Nephron (organoid): Measurements from ENCODE around the gene PRPF19.

ENCODE experiments used
- H3K27ac Mint-ChIP-seq, 3 experiments: 2 replicates each; pipeline ENCODE4 v1.8.0; 2020; ENCODE audit warnings: mixed read lengths in 3 of 3, mild to moderate bottlenecking in 2 of 3, moderate library complexity in 1 of 3
- H3K27me3 Mint-ChIP-seq: 2 replicates; pipeline ENCODE4 v1.8.0; 2021; ENCODE audit warnings: low read depth, mild to moderate bottlenecking, moderate library complexity, mixed read lengths
- H3K36me3 Mint-ChIP-seq: 2 replicates; pipeline ENCODE4 v1.8.0; 2020; ENCODE audit warnings: low read depth, mixed read lengths
- H3K4me1 Mint-ChIP-seq: 2 replicates; pipeline ENCODE4 v1.8.0; 2020; ENCODE audit warnings: mixed read lengths
- H3K4me3 Mint-ChIP-seq, 3 experiments: 2 replicates each; pipeline ENCODE4 v1.8.0; 2020; ENCODE audit warnings: mild to moderate bottlenecking in 3 of 3, mixed read lengths in 3 of 3, moderate library complexity in 2 of 3
- H3K9me3 Mint-ChIP-seq: 2 replicates; pipeline ENCODE4 v1.8.0; 2020; ENCODE audit warnings: mixed read lengths
- TF ChIP-seq, protein P1 (sequence below), 3 experiments: fragments of 200-600 bp; sonication (generic); IDR thresholded peaks; one replicate each; pipeline ENCODE4 v1.5.0; 2021; ENCODE audit warnings: antibody characterized with exemption in 3 of 3; ENCODE audit not compliant: unreplicated experiment in 3 of 3

PRPF19 gene

GRCh38 chr11:60921777-60922335, 15.5 kb upstream of the PRPF19 start:
- Mint-ChIP-seq H3K27ac (peak overlapping the region; percentile 24 to 74 (median 66)), H3K36me3 (peaks cover 44% of the 10 kb centered on the region), H3K4me1 (peaks cover 62% of the 10 kb centered on the region), H3K9me3 (no peaks in the 10 kb centered on the region), H3K27me3 (peaks cover 8% of the 10 kb centered on the region), H3K4me3 (peak overlapping the region in 1 of 3 experiments; percentile 58)
- TF ChIP-seq, protein P1, sequence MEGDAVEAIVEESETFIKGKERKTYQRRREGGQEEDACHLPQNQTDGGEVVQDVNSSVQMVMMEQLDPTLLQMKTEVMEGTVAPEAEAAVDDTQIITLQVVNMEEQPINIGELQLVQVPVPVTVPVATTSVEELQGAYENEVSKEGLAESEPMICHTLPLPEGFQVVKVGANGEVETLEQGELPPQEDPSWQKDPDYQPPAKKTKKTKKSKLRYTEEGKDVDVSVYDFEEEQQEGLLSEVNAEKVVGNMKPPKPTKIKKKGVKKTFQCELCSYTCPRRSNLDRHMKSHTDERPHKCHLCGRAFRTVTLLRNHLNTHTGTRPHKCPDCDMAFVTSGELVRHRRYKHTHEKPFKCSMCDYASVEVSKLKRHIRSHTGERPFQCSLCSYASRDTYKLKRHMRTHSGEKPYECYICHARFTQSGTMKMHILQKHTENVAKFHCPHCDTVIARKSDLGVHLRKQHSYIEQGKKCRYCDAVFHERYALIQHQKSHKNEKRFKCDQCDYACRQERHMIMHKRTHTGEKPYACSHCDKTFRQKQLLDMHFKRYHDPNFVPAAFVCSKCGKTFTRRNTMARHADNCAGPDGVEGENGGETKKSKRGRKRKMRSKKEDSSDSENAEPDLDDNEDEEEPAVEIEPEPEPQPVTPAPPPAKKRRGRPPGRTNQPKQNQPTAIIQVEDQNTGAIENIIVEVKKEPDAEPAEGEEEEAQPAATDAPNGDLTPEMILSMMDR (IDR thresholded peaks at IDR 0.05; ENCODE audit: unreplicated experiment in 3 of 3), result no peak

- Mint-ChIP-seq H3K9me3 (no peaks in the 10 kb centered on the region), H3K4me3 (peak overlapping the region in 1 of 3 experiments; percentile 34), H3K4me1 (peaks cover 64% of the 10 kb centered on the region), H3K36me3 (peaks cover 39% of the 10 kb centered on the region), H3K27ac (peak overlapping the region in 1 of 3 experiments; percentile 21), H3K27me3 (peaks cover 3% of the 10 kb centered on the region)
- TF ChIP-seq, protein P1 (IDR thresholded peaks at IDR 0.05; ENCODE audit: unreplicated experiment in 3 of 3), result no peak
Measured at GRCh38 chr11:60921259-60921658, 14.9 kb upstream of the PRPF19 start.

DNA sequence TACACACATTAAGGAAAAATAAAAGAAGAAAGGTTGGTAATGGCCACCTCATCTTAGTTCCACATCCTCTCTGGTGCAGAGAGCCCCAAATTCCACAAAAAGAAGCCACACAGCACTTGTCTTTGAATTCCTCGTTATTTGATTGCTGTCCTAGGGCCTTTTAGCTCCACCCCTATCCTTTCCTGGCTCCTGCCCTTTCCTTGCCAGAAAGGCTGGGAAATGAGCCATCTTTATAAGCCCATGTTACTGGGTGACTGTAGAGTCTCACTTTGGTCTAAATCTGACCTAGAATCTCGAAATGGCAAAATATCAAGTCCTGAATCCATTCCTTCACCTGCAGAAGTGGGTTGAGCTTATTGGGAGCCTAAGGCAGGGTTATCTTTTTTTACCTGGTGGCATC, 13.6 kb upstream of the PRPF19 start:
- Mint-ChIP-seq H3K4me1 (peaks cover 64% of the 10 kb centered on the region), H3K27ac (no peak overlapping the region), H3K27me3 (no peaks in the 10 kb centered on the region), H3K4me3 (peak overlapping the region in 1 of 3 experiments; percentile 29), H3K36me3 (peaks cover 34% of the 10 kb centered on the region), H3K9me3 (no peaks in the 10 kb centered on the region)
- TF ChIP-seq, protein P1 (IDR thresholded peaks at IDR 0.05; ENCODE audit: unreplicated experiment in 3 of 3), result no peak

GRCh38 chr11:60919320-60919719, 12.9 kb upstream of the PRPF19 start:
- H3K4me1 Mint-ChIP-seq, result peaks cover 65% of the 10 kb centered on the region
- no peak overlapping the region for H3K4me3 Mint-ChIP-seq
- H3K9me3 Mint-ChIP-seq, result no peaks in the 10 kb centered on the region
- H3K36me3 Mint-ChIP-seq, result peaks cover 34% of the 10 kb centered on the region
- no peaks in the 10 kb centered on the region for H3K27me3 Mint-ChIP-seq
- TF ChIP-seq, protein P1 (IDR thresholded peaks at IDR 0.05; ENCODE audit: unreplicated experiment in 3 of 3), result no peak
- H3K27ac Mint-ChIP-seq, result no peak overlapping the region

GRCh38 chr11:60918939-60919265, 12.5 kb upstream of the PRPF19 start:
- Mint-ChIP-seq H3K4me3 (no peak overlapping the region), H3K27me3 (no peaks in the 10 kb centered on the region), H3K9me3 (no peaks in the 10 kb centered on the region), H3K36me3 (peaks cover 34% of the 10 kb centered on the region), H3K4me1 (peaks cover 64% of the 10 kb centered on the region), H3K27ac (no peak overlapping the region)
- TF ChIP-seq, protein P1 (IDR thresholded peaks at IDR 0.05; ENCODE audit: unreplicated experiment in 3 of 3), result no peak

DNA sequence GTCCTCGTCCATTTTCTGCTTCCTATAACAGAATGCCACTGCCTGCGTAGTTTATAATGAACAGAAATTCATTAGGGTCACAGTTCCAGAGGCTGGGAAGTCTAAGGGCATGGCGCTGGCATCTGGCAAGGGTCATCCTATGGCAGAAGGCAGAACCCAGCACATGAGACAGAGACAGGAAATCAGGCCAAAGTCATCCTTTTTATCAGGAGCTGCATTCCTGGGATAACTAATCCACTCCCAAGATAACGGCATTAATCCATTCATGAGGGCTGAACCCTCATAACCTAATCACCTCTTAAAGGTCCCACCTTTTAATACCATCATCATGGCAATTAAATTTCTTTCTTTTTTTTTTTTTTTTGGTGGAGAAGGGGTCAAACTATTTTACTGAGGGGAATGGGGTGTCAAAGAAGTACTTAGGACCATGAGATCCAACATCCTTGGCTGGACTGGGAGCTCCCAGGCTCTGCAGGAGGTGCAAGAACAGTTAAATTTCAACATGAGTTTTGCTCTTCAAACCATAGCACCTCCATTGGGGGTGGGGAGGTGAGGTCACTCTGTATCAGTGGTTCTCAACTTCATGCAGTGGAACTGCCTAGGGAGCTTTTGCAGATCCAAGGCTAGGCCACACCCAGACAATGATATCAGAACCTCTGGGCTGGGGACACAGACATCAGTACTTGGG, 12.0 kb upstream of the PRPF19 start:
- Mint-ChIP-seq H3K27ac (no peak overlapping the region), H3K9me3 (no peaks in the 10 kb centered on the region), H3K4me1 (peaks cover 67% of the 10 kb centered on the region), H3K36me3 (peaks cover 34% of the 10 kb centered on the region), H3K27me3 (no peaks in the 10 kb centered on the region), H3K4me3 (no peak overlapping the region)
- TF ChIP-seq, protein P1 (IDR thresholded peaks at IDR 0.05; ENCODE audit: unreplicated experiment in 3 of 3), result no peak
